GM12874 (cell line): ENCODE data around the gene DCAF11.

Experiments used
- CTCF ChIP-seq: IDR thresholded peaks from 2 replicates; pipeline ENCODE4 v1.5.1; 2011; ENCODE audit warnings: low read depth, mild to moderate bottlenecking, control low read depth, low read length, moderate library complexity; ENCODE audit not compliant: insufficient read depth

Gene DCAF11

GRCh38 chr14:24113379-24113800 is 1.2 kb upstream of the DCAF11 start:
- TF ChIP-seq CTCF, result no peak

- no peak for TF ChIP-seq CTCF
Observed at GRCh38 chr14:24113801-24114531, 611 bp upstream of the DCAF11 start.

GRCh38 chr14:24115422-24116127 is 998 bp downstream of the DCAF11 start:
- TF ChIP-seq CTCF, result no peak

- TF ChIP-seq CTCF, result no peak
Observed at GRCh38 chr14:24116128-24116814, 1.7 kb downstream of the DCAF11 start.

GRCh38 chr14:24117179-24117578 is 2.6 kb downstream of the DCAF11 start:
- no peak for TF ChIP-seq CTCF

GRCh38 chr14:24119691-24120090 is 5.1 kb downstream of the DCAF11 start:
- TF ChIP-seq CTCF, result no peak

GRCh38 chr14:24121210-24121609 is 6.6 kb downstream of the DCAF11 start:
- no peak for TF ChIP-seq CTCF
